A673 (cell line): ENCODE measurements around the gene LCE6A. TPM values are rescaled to one million over a fixed set of nuclear protein-coding genes. Genes with fewer than 3 reads are reported as not detected.

ENCODE experiments used
- BruUV-seq: library from RNA; stranded (reverse); fragments of 400-500 nt; replicated peaks from 2 replicates; lab custom pipeline; 2021; lab: Mats Ljungman, UMichigan
- CTCF ChIA-PET: fragments of 300-600 bp; sonication (Branson Sonifier 250); formaldehyde crosslinking; loops from one replicate; lab custom pipeline; 2022; ENCODE audit warnings: antibody characterized with exemption; lab: Charles Lee
- POLR2A ChIA-PET: fragments of 300-600 bp; sonication (Branson Sonifier 250); formaldehyde crosslinking; loops from one replicate; lab custom pipeline; 2022; ENCODE audit warnings: antibody characterized with exemption; ENCODE audit not compliant: low non-redundant PET; lab: Charles Lee
- DNase-seq: peaks from one replicate; pipeline ENCODE4 v3.0.0-alpha.2; 2015; ENCODE audit warnings: low spot score
- H3K27ac ChIP-seq: fragments of 200-600 bp; sonication (generic); 2 replicates; pipeline ENCODE4 v1.5.1; 2016; ENCODE audit warnings: mixed run types, low read depth, mild to moderate bottlenecking, mixed read lengths, antibody characterized with exemption, low read length; ENCODE audit not compliant: poor library complexity, severe bottlenecking
- H3K27me3 ChIP-seq: fragments of 200-600 bp; sonication (generic); replicated peaks from 2 replicates; pipeline ENCODE4 v1.6.1; 2017; ENCODE audit warnings: mixed run types, low read depth, mild to moderate bottlenecking, mixed read lengths, antibody characterized with exemption, low read length; ENCODE audit not compliant: insufficient read depth, poor library complexity
- H3K36me3 ChIP-seq: fragments of 200-600 bp; sonication (generic); 2 replicates; pipeline ENCODE4 v1.6.1; 2016; ENCODE audit warnings: mixed run types, mild to moderate bottlenecking, mixed read lengths, antibody characterized with exemption, low read length; ENCODE audit not compliant: insufficient read depth, poor library complexity, severe bottlenecking
- H3K4me1 ChIP-seq: fragments of 200-600 bp; sonication (generic); 2 replicates; pipeline ENCODE4 v1.6.1; 2017; ENCODE audit warnings: mixed run types, mild to moderate bottlenecking, mixed read lengths, antibody characterized with exemption, low read length; ENCODE audit not compliant: insufficient read depth, poor library complexity, severe bottlenecking
- H3K4me3 ChIP-seq: fragments of 200-600 bp; sonication (generic); 2 replicates; pipeline ENCODE4 v1.5.1; 2016; ENCODE audit warnings: low read depth, mixed run types, mild to moderate bottlenecking, mixed read lengths, low read length; ENCODE audit not compliant: poor library complexity, severe bottlenecking
- H3K9me3 ChIP-seq: fragments of 200-600 bp; sonication (generic); 2 replicates; pipeline ENCODE4 v1.6.1; 2016; ENCODE audit warnings: mixed run types, low read depth, mild to moderate bottlenecking, mixed read lengths, antibody characterized with exemption, low read length; ENCODE audit not compliant: poor library complexity, severe bottlenecking
- CTCF ChIP-seq: fragments of 300-800, 200-600 bp; sonication (generic); conservative IDR thresholded peaks from 2 replicates; pipeline ENCODE4 v1.5.1; 2017; ENCODE audit warnings: low read depth, mild to moderate bottlenecking, antibody characterized with exemption, low read length, moderate library complexity, mixed read lengths
- EZH2 ChIP-seq: fragments of 200-600 bp; sonication (generic); IDR thresholded peaks from 2 replicates; pipeline ENCODE4 v1.6.1; 2017; ENCODE audit warnings: borderline replicate concordance, low read depth, mild to moderate bottlenecking, mixed read lengths, antibody characterized with exemption, low read length; ENCODE audit not compliant: poor library complexity, severe bottlenecking
- intact Hi-C: fragments of 100-400 bp; cut with micrococcal nuclease; formaldehyde crosslinking; loops from one replicate; pipeline ENCODE4 v1.10.0; 2022; ENCODE audit not compliant: unreplicated experiment
- total RNA-seq: library from RNA; stranded (reverse); gene quantifications from 2 replicates; pipeline ENCODE4 v1.2.3, GENCODE V29; 2021

LCE6A gene
- total RNA-seq, 1 experiment from 2014 or later, result not detected

- intact Hi-C loops, result no loop called here
- Histone ChIP-seq H3K9me3 (no peaks in the 10 kb centered on the region), H3K27me3 (peaks cover 8% of the 10 kb centered on the region), H3K4me1 (no peaks in the 10 kb centered on the region), H3K27ac (no peak overlapping the region), H3K36me3 (no peaks in the 10 kb centered on the region), H3K4me3 (no peak overlapping the region)
- CTCF ChIA-PET, result no interaction called here
- no peak for DNase-seq
- POLR2A ChIA-PET, result no interaction called here
- no TSS peak for BruUV-seq
- TF ChIP-seq EZH2 (no peak), CTCF (no peak)
Measured at GRCh38 chr1:152801333-152801732, 41.3 kb upstream of the LCE6A start.

- Histone ChIP-seq H3K36me3 (no peaks in the 10 kb centered on the region), H3K27me3 (peaks cover 13% of the 10 kb centered on the region), H3K27ac (no peak within 1 kb of the TSS), H3K9me3 (no peaks in the 10 kb centered on the region), H3K4me1 (no peaks in the 10 kb centered on the region), H3K4me3 (no peak within 1 kb of the TSS)
- ChIA-PET POLR2A (no interaction called here), CTCF (no interaction called here)
- no TSS peak for BruUV-seq
- DNase-seq, result no peak
- intact Hi-C loops, result no loop called here
- TF ChIP-seq CTCF, result no peak
- no peak for TF ChIP-seq EZH2
Measured at GRCh38 chr1:152806576-152806975, 36.1 kb upstream of the LCE6A start, which contains the start of gene LCE1C. Gene LCE1C, minus strand, starts transcription at chr1:152806651. Its CDS starts 1,173 bp downstream, at chr1:152805478.

GRCh38 chr1:152811050-152811449 lies 31.6 kb upstream of the LCE6A start:
- no peaks in the 10 kb centered on the region for H3K4me1 ChIP-seq
- H3K36me3 ChIP-seq, result no peaks in the 10 kb centered on the region
- no TSS peak for BruUV-seq
- peaks cover 22% of the 10 kb centered on the region for H3K27me3 ChIP-seq
- H3K27ac ChIP-seq, result no peak overlapping the region
- H3K9me3 ChIP-seq, result no peaks in the 10 kb centered on the region
- intact Hi-C loops, result no loop called here
- H3K4me3 ChIP-seq, result no peak overlapping the region
- TF ChIP-seq EZH2 (no peak), CTCF (no peak)
- POLR2A ChIA-PET, result no interaction called here
- CTCF ChIA-PET, result no interaction called here
- DNase-seq, result no peak
